ENCODE results near the gene MED27. TPM values are rescaled to one million over a fixed set of nuclear protein-coding genes. Genes with fewer than 3 reads are reported as not detected.

The MED27 gene
- total and polyA plus RNA-seq, 2 experiments from 2014 or later, result 17.2 to 32.1 TPM

GRCh38 chr9:131868766-131869165 is 210.9 kb downstream of the MED27 start:
- peak overlapping the region; percentile 34 for H3K27ac ChIP-seq
- no peaks in the 10 kb centered on the region for H3K9me3 ChIP-seq (ENCODE audit: low read depth)
- H4K20me1 ChIP-seq (ENCODE audit: insufficient read depth, poor library complexity, severe bottlenecking), result no peaks in the 10 kb centered on the region
- no peaks in the 10 kb centered on the region for H3K79me2 ChIP-seq
- H3K4me1 ChIP-seq (ENCODE audit: insufficient read depth), result no peaks in the 10 kb centered on the region
- DNase-seq (ENCODE audit: low spot score), result peak; percentile 20
- no peaks in the 10 kb centered on the region for H3K27me3 ChIP-seq
- no peak overlapping the region for H3K4me3 ChIP-seq
- no peaks in the 10 kb centered on the region for H3K36me3 ChIP-seq (replicated peaks; ENCODE audit: insufficient read depth, low read depth)
- no peak overlapping the region for H2AFZ ChIP-seq
- H3K4me2 ChIP-seq, result no peak overlapping the region
- TF ChIP-seq EZH2 (IDR thresholded peaks at IDR 0.05; ENCODE audit: borderline replicate concordance) (no peak), EZH2phosphoT487 (IDR thresholded peaks at IDR 0.05; ENCODE audit: low read depth, severe bottlenecking, unreplicated experiment) (no peak)
- TF ChIP-seq, protein P1, sequence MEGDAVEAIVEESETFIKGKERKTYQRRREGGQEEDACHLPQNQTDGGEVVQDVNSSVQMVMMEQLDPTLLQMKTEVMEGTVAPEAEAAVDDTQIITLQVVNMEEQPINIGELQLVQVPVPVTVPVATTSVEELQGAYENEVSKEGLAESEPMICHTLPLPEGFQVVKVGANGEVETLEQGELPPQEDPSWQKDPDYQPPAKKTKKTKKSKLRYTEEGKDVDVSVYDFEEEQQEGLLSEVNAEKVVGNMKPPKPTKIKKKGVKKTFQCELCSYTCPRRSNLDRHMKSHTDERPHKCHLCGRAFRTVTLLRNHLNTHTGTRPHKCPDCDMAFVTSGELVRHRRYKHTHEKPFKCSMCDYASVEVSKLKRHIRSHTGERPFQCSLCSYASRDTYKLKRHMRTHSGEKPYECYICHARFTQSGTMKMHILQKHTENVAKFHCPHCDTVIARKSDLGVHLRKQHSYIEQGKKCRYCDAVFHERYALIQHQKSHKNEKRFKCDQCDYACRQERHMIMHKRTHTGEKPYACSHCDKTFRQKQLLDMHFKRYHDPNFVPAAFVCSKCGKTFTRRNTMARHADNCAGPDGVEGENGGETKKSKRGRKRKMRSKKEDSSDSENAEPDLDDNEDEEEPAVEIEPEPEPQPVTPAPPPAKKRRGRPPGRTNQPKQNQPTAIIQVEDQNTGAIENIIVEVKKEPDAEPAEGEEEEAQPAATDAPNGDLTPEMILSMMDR (IDR thresholded peaks at IDR 0.05; ENCODE audit: poor library complexity), result no peak
- 57% methylated on average over 10 of the region's 10 CpGs for WGBS (ENCODE audit: low lambda C conversion rate, missing lambda C conversion rate)
- H3K9me2 ChIP-seq (replicated peaks; ENCODE audit: insufficient read depth), result no peaks in the 10 kb centered on the region

DNA sequence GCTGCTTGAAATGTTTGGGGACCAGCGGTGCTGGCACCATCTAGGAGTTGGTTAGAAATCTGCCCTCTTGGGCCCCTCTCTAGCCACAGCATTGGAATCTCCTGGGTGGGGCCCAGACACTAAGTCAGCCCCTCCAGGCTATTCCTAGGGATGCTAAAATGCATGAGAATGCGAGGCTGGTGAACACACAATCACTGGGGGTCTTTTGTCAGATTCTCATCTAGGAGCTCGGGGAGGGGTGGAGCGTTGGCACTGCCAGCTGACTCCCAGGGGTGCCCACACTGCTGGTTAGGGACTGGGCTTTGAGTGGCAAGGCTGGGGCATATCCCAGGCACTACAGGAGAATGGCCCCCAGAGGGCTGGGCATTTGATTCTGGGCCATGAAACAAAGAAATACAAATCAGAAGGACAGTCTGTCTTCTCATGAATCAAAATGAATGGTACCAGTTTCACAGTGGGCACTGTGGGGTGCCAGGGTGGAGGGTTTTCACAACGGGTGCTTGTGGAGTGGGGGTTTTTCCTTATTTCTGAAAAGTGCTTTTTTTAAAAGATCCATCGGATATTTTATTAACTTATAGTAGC is 212.0 kb downstream of the MED27 start:
- no peaks in the 10 kb centered on the region for H4K20me1 ChIP-seq (ENCODE audit: insufficient read depth, poor library complexity, severe bottlenecking)
- no peak overlapping the region for H3K27ac ChIP-seq
- WGBS (ENCODE audit: low lambda C conversion rate, missing lambda C conversion rate), result 95% methylated on average over 6 of the region's 6 CpGs
- H3K4me1 ChIP-seq (ENCODE audit: insufficient read depth), result no peaks in the 10 kb centered on the region
- no peak overlapping the region for H3K4me2 ChIP-seq
- H3K36me3 ChIP-seq (replicated peaks; ENCODE audit: insufficient read depth, low read depth), result no peaks in the 10 kb centered on the region
- H3K79me2 ChIP-seq, result no peaks in the 10 kb centered on the region
- no peak overlapping the region for H2AFZ ChIP-seq
- no peak overlapping the region for H3K4me3 ChIP-seq
- no peaks in the 10 kb centered on the region for H3K27me3 ChIP-seq
- DNase-seq (ENCODE audit: low spot score), result no peak
- no peaks in the 10 kb centered on the region for H3K9me3 ChIP-seq (ENCODE audit: low read depth)
- TF ChIP-seq, protein P1 (IDR thresholded peaks at IDR 0.05; ENCODE audit: poor library complexity), result no peak
- TF ChIP-seq EZH2 (IDR thresholded peaks at IDR 0.05; ENCODE audit: borderline replicate concordance) (no peak), EZH2phosphoT487 (IDR thresholded peaks at IDR 0.05; ENCODE audit: low read depth, severe bottlenecking, unreplicated experiment) (no peak)
- no peaks in the 10 kb centered on the region for H3K9me2 ChIP-seq (replicated peaks; ENCODE audit: insufficient read depth)

- 90% methylated on average over 10 of the region's 10 CpGs for WGBS (ENCODE audit: low lambda C conversion rate, missing lambda C conversion rate)
- H3K4me3 ChIP-seq, result no peak overlapping the region
- TF ChIP-seq, protein P1 (IDR thresholded peaks at IDR 0.05; ENCODE audit: poor library complexity), result no peak
- TF ChIP-seq EZH2 (IDR thresholded peaks at IDR 0.05; ENCODE audit: borderline replicate concordance) (no peak), EZH2phosphoT487 (IDR thresholded peaks at IDR 0.05; ENCODE audit: low read depth, severe bottlenecking, unreplicated experiment) (no peak)
- no peaks in the 10 kb centered on the region for H3K27me3 ChIP-seq
- no peaks in the 10 kb centered on the region for H3K9me2 ChIP-seq (replicated peaks; ENCODE audit: insufficient read depth)
- H3K4me1 ChIP-seq (ENCODE audit: insufficient read depth), result no peaks in the 10 kb centered on the region
- H2AFZ ChIP-seq, result no peak overlapping the region
- no peak overlapping the region for H3K27ac ChIP-seq
- no peaks in the 10 kb centered on the region for H3K36me3 ChIP-seq (replicated peaks; ENCODE audit: insufficient read depth, low read depth)
- no peak for DNase-seq (ENCODE audit: low spot score)
- no peaks in the 10 kb centered on the region for H4K20me1 ChIP-seq (ENCODE audit: insufficient read depth, poor library complexity, severe bottlenecking)
- no peaks in the 10 kb centered on the region for H3K79me2 ChIP-seq
- H3K9me3 ChIP-seq (ENCODE audit: low read depth), result no peaks in the 10 kb centered on the region
- no peak overlapping the region for H3K4me2 ChIP-seq
Measured at GRCh38 chr9:131865446-131866195, 214.0 kb downstream of the MED27 start.

Data from hepatocyte (in vitro differentiated cells).